ENCODE measurements around the gene IQCH.

DNA sequence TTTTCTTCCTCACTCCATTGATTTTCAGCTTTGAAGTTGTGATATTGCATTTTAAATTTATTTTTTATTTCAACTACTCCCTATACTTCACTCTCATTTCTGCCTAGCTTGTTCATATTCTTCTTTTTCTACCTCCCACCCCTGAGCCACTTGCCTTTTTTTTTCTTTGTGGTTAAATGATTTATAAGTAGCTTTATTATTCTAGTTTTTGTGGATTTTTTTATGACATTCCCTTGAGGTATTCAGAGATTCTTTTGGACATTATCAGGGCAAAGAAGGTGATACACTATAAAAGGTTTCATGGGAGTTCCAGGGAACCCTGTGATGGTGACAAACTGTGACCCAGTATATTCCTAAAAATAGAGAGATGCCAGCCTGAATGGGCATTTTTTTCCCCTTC lies 269.6 kb downstream of the IQCH start:
- TF ChIP-seq, protein P1, sequence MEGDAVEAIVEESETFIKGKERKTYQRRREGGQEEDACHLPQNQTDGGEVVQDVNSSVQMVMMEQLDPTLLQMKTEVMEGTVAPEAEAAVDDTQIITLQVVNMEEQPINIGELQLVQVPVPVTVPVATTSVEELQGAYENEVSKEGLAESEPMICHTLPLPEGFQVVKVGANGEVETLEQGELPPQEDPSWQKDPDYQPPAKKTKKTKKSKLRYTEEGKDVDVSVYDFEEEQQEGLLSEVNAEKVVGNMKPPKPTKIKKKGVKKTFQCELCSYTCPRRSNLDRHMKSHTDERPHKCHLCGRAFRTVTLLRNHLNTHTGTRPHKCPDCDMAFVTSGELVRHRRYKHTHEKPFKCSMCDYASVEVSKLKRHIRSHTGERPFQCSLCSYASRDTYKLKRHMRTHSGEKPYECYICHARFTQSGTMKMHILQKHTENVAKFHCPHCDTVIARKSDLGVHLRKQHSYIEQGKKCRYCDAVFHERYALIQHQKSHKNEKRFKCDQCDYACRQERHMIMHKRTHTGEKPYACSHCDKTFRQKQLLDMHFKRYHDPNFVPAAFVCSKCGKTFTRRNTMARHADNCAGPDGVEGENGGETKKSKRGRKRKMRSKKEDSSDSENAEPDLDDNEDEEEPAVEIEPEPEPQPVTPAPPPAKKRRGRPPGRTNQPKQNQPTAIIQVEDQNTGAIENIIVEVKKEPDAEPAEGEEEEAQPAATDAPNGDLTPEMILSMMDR (conservative IDR thresholded peaks at IDR 0.05; ENCODE audit: low read depth in 2 of 2) = no peak
- TF ChIP-seq EZH2 (IDR thresholded peaks at IDR 0.05; ENCODE audit: low read depth, unreplicated experiment) (no peak), POLR2AphosphoS5 (IDR thresholded peaks at IDR 0.05; ENCODE audit: low read depth) (no peak), ZNF331 (CRISPR knock-in tag; IDR thresholded peaks at IDR 0.05; ENCODE audit: low read depth) (no peak), CREB1 (CRISPR knock-in tag; IDR thresholded peaks at IDR 0.05; ENCODE audit: low read depth) (no peak), STAT1 (IDR thresholded peaks at IDR 0.05; ENCODE audit: unreplicated experiment) (no peak), EZH2phosphoT487 (IDR thresholded peaks at IDR 0.05; ENCODE audit: unreplicated experiment) (no peak), NANOG (IDR thresholded peaks at IDR 0.05; ENCODE audit: borderline replicate concordance) (no peak), ZNF114 (CRISPR knock-in tag; IDR thresholded peaks at IDR 0.05) (no peak), JUNB (IDR thresholded peaks at IDR 0.05; ENCODE audit: unreplicated experiment) (no peak)
- TF ChIP-seq, protein P2, sequence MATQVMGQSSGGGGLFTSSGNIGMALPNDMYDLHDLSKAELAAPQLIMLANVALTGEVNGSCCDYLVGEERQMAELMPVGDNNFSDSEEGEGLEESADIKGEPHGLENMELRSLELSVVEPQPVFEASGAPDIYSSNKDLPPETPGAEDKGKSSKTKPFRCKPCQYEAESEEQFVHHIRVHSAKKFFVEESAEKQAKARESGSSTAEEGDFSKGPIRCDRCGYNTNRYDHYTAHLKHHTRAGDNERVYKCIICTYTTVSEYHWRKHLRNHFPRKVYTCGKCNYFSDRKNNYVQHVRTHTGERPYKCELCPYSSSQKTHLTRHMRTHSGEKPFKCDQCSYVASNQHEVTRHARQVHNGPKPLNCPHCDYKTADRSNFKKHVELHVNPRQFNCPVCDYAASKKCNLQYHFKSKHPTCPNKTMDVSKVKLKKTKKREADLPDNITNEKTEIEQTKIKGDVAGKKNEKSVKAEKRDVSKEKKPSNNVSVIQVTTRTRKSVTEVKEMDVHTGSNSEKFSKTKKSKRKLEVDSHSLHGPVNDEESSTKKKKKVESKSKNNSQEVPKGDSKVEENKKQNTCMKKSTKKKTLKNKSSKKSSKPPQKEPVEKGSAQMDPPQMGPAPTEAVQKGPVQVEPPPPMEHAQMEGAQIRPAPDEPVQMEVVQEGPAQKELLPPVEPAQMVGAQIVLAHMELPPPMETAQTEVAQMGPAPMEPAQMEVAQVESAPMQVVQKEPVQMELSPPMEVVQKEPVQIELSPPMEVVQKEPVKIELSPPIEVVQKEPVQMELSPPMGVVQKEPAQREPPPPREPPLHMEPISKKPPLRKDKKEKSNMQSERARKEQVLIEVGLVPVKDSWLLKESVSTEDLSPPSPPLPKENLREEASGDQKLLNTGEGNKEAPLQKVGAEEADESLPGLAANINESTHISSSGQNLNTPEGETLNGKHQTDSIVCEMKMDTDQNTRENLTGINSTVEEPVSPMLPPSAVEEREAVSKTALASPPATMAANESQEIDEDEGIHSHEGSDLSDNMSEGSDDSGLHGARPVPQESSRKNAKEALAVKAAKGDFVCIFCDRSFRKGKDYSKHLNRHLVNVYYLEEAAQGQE (IDR thresholded peaks at IDR 0.05; ENCODE audit: unreplicated experiment) = no peak
- TF ChIP-seq, protein P3, sequence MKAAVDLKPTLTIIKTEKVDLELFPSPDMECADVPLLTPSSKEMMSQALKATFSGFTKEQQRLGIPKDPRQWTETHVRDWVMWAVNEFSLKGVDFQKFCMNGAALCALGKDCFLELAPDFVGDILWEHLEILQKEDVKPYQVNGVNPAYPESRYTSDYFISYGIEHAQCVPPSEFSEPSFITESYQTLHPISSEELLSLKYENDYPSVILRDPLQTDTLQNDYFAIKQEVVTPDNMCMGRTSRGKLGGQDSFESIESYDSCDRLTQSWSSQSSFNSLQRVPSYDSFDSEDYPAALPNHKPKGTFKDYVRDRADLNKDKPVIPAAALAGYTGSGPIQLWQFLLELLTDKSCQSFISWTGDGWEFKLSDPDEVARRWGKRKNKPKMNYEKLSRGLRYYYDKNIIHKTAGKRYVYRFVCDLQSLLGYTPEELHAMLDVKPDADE (IDR thresholded peaks at IDR 0.05) = no peak
